SK-N-SH treated with all-trans-retinoic acid at 6 μM for 48 hours (cell line): ENCODE data around the gene CYGB.
A peak's percentile ranks its signal among the peaks of the same experiment; 100 is the strongest.
"Not testable (repeated sequence)": the region's sequence is repeated elsewhere in the genome, so short reads cannot be mapped to it uniquely, and the experiment has no call there.

ENCODE experiments used
- ATAC-seq: fragments of 200-7000 bp; cut with Tn5 transposase; 3 replicates; pipeline ENCODE4 v1.9.1; 2020; ENCODE audit warnings: mild to moderate bottlenecking, moderate library complexity
- BACH2 ChIP-seq: fragments of 250-450 bp; sonication (Bioruptor Pico); IDR thresholded peaks from 2 replicates; pipeline ENCODE4 v1.9.0; 2021; ENCODE audit warnings: mild to moderate bottlenecking, borderline replicate concordance
- CREB5 ChIP-seq: fragments of 250-450 bp; sonication (Bioruptor Pico); IDR thresholded peaks from 2 replicates; pipeline ENCODE4 v1.5.1; 2020; ENCODE audit warnings: low read depth, mild to moderate bottlenecking, moderate library complexity
- CSDC2 ChIP-seq: fragments of 250-450 bp; sonication (Bioruptor Pico); IDR thresholded peaks from 2 replicates; pipeline ENCODE4 v1.5.0; 2020; ENCODE audit warnings: mild to moderate bottlenecking, moderate library complexity
- ESRRG ChIP-seq: fragments of 250-450 bp; sonication (Bioruptor Pico); IDR thresholded peaks from 2 replicates; pipeline ENCODE4 v1.6.1; 2021; ENCODE audit warnings: mild to moderate bottlenecking
- OSR1 ChIP-seq: fragments of 250-450 bp; sonication (Bioruptor Pico); IDR thresholded peaks from 2 replicates; pipeline ENCODE4 v1.8.0; 2022; ENCODE audit warnings: moderate library complexity, mild to moderate bottlenecking, inconsistent platforms
- PPARA ChIP-seq: fragments of 250-450 bp; sonication (Bioruptor Pico); IDR thresholded peaks from 2 replicates; pipeline ENCODE4 v1.5.0; 2020; ENCODE audit warnings: mild to moderate bottlenecking, borderline replicate concordance
- RARB ChIP-seq: fragments of 250-450 bp; sonication (Bioruptor Pico); IDR thresholded peaks from 2 replicates; pipeline ENCODE4 v1.8.0; 2021; ENCODE audit warnings: mild to moderate bottlenecking, moderate library complexity
- TCF4 ChIP-seq: fragments of 250-450 bp; sonication (Bioruptor Pico); IDR thresholded peaks from 2 replicates; pipeline ENCODE4 v1.8.0; 2021; ENCODE audit warnings: mild to moderate bottlenecking, moderate library complexity, borderline replicate concordance
- TOX ChIP-seq: fragments of 250-450 bp; sonication (Bioruptor Pico); IDR thresholded peaks from 2 replicates; pipeline ENCODE4 v1.8.0; 2021; ENCODE audit warnings: mild to moderate bottlenecking, moderate library complexity, borderline replicate concordance
- TSHZ2 ChIP-seq: fragments of 250-450 bp; sonication (Bioruptor Pico); IDR thresholded peaks from 2 replicates; pipeline ENCODE4 v1.5.0; 2020; ENCODE audit warnings: mild to moderate bottlenecking, moderate library complexity
- ZC3H10 ChIP-seq: fragments of 250-450 bp; sonication (Bioruptor Pico); IDR thresholded peaks from 2 replicates; pipeline ENCODE4 v1.5.1; 2021; ENCODE audit warnings: mild to moderate bottlenecking, moderate library complexity
- ZFP3 ChIP-seq: fragments of 250-450 bp; sonication (Bioruptor Pico); IDR thresholded peaks from 2 replicates; pipeline ENCODE4 v1.5.0; 2020; ENCODE audit warnings: mild to moderate bottlenecking, moderate library complexity
- ZFP30 ChIP-seq: fragments of 450-650 bp; formaldehyde crosslinking; IDR thresholded peaks from 2 replicates; pipeline ENCODE4 v1.5.0; 2022; ENCODE audit warnings: mild to moderate bottlenecking, moderate library complexity
- ZNF565 ChIP-seq: fragments of 450-650 bp; formaldehyde crosslinking; conservative IDR thresholded peaks from 2 replicates; pipeline ENCODE4 v1.5.0; 2020; ENCODE audit warnings: low read depth, mild to moderate bottlenecking, moderate library complexity
- ZNF70 ChIP-seq: fragments of 450-650 bp; formaldehyde crosslinking; IDR thresholded peaks from 2 replicates; pipeline ENCODE4 v1.5.0; 2020; ENCODE audit warnings: mild to moderate bottlenecking, moderate library complexity
- ZNF8 ChIP-seq: fragments of 450-650 bp; formaldehyde crosslinking; IDR thresholded peaks from 2 replicates; pipeline ENCODE4 v1.5.0; 2020; ENCODE audit warnings: mild to moderate bottlenecking, moderate library complexity
- TF ChIP-seq, protein P1 (sequence below): fragments of 250-450 bp; sonication (Bioruptor Pico); IDR thresholded peaks from 2 replicates; pipeline ENCODE4 v1.8.0; 2020; ENCODE audit warnings: mild to moderate bottlenecking, moderate library complexity, borderline replicate concordance
- TF ChIP-seq, protein P2 (sequence below): fragments of 250-450 bp; sonication (Bioruptor Pico); IDR thresholded peaks from 2 replicates; pipeline ENCODE4 v1.8.0; 2021; ENCODE audit warnings: low read depth, mild to moderate bottlenecking, moderate library complexity, borderline replicate concordance

CYGB gene

GRCh38 chr17:76511668-76512365 is 25.7 kb downstream of the CYGB start (continued):
- no peak for TF ChIP-seq CSDC2 (CRISPR knock-in tag)

- no peak for TF ChIP-seq ZNF565 (CRISPR knock-in tag)
- TF ChIP-seq RARB (CRISPR knock-in tag): no peak
- no peak for TF ChIP-seq ZFP30
- no peak for TF ChIP-seq BACH2 (CRISPR knock-in tag)
- no peak for TF ChIP-seq ESRRG (CRISPR knock-in tag)
- TF ChIP-seq OSR1 (CRISPR knock-in tag): no peak
- ATAC-seq: no peak
These were observed 26.7 kb downstream of the CYGB start for GRCh38 chr17:76510831-76511244.

DNA sequence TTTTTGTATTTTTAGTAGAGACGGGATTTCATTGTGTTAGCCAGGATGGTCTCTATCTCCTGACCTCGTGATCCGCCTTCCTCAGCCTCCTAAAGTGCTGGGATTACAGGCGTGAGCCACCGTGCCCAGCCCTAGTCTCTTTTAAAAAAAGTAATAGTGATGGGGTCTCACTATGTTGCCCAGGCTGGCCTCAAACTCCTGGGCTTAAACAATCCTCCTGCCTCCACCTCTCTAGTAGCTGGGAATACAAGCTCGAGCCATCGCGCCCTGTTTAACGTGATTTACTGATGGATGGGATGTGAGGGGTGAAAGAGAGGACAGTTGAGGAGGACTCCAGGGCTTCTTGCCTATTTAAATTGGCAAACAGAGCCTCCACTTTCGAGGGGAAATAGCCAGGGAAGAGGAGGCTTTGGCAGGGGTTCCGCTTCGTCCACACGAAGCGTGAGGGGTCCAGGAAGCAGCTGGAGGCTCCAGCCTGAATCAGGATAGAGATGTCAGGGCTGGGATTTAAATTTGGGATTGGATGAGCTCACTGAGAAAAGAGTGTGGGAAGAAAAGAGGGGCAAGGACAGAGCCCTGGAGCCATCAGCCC is 28.9 kb downstream of the CYGB start:
- ATAC-seq: not testable (repeated sequence)

- ATAC-seq: peak; percentile 91
- TF ChIP-seq ZNF70 (CRISPR knock-in tag) (no peak), BACH2 (CRISPR knock-in tag) (no peak), ZC3H10 (no peak), RARB (CRISPR knock-in tag) (no peak), CREB5 (no peak), ZNF565 (CRISPR knock-in tag) (no peak), ZNF8 (no peak), TCF4 (CRISPR knock-in tag) (no peak), ESRRG (CRISPR knock-in tag) (no peak), CSDC2 (CRISPR knock-in tag) (no peak), ZFP30 (no peak), PPARA (CRISPR knock-in tag) (no peak), ZFP3 (CRISPR knock-in tag) (no peak), OSR1 (CRISPR knock-in tag) (no peak), TOX (CRISPR knock-in tag) (no peak), TSHZ2 (CRISPR knock-in tag) (no peak)
- TF ChIP-seq, protein P1, sequence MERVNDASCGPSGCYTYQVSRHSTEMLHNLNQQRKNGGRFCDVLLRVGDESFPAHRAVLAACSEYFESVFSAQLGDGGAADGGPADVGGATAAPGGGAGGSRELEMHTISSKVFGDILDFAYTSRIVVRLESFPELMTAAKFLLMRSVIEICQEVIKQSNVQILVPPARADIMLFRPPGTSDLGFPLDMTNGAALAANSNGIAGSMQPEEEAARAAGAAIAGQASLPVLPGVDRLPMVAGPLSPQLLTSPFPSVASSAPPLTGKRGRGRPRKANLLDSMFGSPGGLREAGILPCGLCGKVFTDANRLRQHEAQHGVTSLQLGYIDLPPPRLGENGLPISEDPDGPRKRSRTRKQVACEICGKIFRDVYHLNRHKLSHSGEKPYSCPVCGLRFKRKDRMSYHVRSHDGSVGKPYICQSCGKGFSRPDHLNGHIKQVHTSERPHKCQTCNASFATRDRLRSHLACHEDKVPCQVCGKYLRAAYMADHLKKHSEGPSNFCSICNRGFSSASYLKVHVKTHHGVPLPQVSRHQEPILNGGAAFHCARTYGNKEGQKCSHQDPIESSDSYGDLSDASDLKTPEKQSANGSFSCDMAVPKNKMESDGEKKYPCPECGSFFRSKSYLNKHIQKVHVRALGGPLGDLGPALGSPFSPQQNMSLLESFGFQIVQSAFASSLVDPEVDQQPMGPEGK (CRISPR knock-in tag): no peak
- TF ChIP-seq, protein P2, sequence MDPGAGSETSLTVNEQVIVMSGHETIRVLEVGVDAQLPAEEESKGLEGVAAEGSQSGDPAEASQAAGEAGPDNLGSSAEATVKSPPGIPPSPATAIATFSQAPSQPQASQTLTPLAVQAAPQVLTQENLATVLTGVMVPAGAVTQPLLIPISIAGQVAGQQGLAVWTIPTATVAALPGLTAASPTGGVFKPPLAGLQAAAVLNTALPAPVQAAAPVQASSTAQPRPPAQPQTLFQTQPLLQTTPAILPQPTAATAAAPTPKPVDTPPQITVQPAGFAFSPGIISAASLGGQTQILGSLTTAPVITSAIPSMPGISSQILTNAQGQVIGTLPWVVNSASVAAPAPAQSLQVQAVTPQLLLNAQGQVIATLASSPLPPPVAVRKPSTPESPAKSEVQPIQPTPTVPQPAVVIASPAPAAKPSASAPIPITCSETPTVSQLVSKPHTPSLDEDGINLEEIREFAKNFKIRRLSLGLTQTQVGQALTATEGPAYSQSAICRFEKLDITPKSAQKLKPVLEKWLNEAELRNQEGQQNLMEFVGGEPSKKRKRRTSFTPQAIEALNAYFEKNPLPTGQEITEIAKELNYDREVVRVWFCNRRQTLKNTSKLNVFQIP (CRISPR knock-in tag): no peak
These were observed 30.8 kb downstream of the CYGB start for GRCh38 chr17:76506408-76507345.
